K562 (cell line): ENCODE results near the gene OSM. TPM values are rescaled to one million over a fixed set of nuclear protein-coding genes. Genes with fewer than 3 reads are reported as not detected.

Experiments
- ATAC-seq: fragments of 200-7000 bp; cut with Tn5 transposase; 3 replicates; pipeline ENCODE4 v1.9.1; 2020; ENCODE audit warnings: moderate library complexity
- BruUV-seq: library from RNA; stranded (reverse); fragments of 400-500 nt; replicated peaks from 2 replicates; lab custom pipeline; 2021; lab: Mats Ljungman, UMichigan
- CTCF ChIA-PET: fragments of 300-600 bp; formaldehyde crosslinking; extraction: SDS; loops from one replicate; lab custom pipeline; 2021; ENCODE audit warnings: low intra/inter-chr PET ratio; lab: Yijun Ruan, JAX
- POLR2A ChIA-PET: fragments of 300-600, 350-650 bp; sonication (Branson Sonifier 250); formaldehyde crosslinking; extraction: SDS; loops from one replicate; lab custom pipeline; 2021; ENCODE audit warnings: antibody characterized with exemption, inconsistent platforms; lab: Yijun Ruan, JAX
- DNase-seq, 4 experiments: peaks; one replicate each; pipeline versions ENCODE4 v3.0.0 to v3.0.0-alpha.2; 2011 to 2018; ENCODE audit warnings: low spot score in 3 of 4, mixed read lengths in 3 of 4; ENCODE audit errors: extremely low read depth in 1 of 4
- FAIRE-seq: peaks from 2 replicates; lab custom pipeline; 2011; peaks lifted over from hg19 to GRCh38; lab: Jason Lieb, UNC
- H2AFZ ChIP-seq: 2 replicates; pipeline ENCODE4 v1.6.0; 2011; ENCODE audit warnings: low read depth, low read length, control low read depth, inconsistent platforms
- H3K27ac ChIP-seq: fragments of 200-600 bp; 3 replicates; pipeline ENCODE4 v1.8.0; 2011; ENCODE audit warnings: low read depth, mild to moderate bottlenecking, control low read depth, inconsistent platforms, low read length, moderate library complexity, mixed read lengths; ENCODE audit errors: extremely low read depth
- H3K27me3 ChIP-seq, 2 experiments: fragments of 300-600 bp in 1 of 2; 2 replicates in 1 of 2; 3 replicates in 1 of 2; pipeline versions ENCODE4 v1.6.0 to v1.8.0; 2011; ENCODE audit warnings: inconsistent platforms in 2 of 2, low read length in 2 of 2, mild to moderate bottlenecking in 1 of 2, mixed read lengths in 1 of 2, moderate library complexity in 1 of 2; ENCODE audit not compliant: control insufficient read depth in 2 of 2, insufficient read depth in 2 of 2
- H3K36me3 ChIP-seq: fragments of 300-600 bp; 3 replicates; pipeline ENCODE4 v1.8.0; 2011; ENCODE audit warnings: mild to moderate bottlenecking, low read length, inconsistent platforms; ENCODE audit not compliant: control insufficient read depth, insufficient read depth
- H3K4me1 ChIP-seq, 2 experiments: fragments of 200-600 bp in 1 of 2; replicated peaks in 1 of 2; 2 replicates in 1 of 2; 3 replicates in 1 of 2; pipeline versions ENCODE4 v1.5.1 to v1.8.0; 2011; ENCODE audit warnings: inconsistent platforms in 2 of 2, low read length in 2 of 2, mild to moderate bottlenecking in 1 of 2, mixed read lengths in 1 of 2, moderate library complexity in 1 of 2; ENCODE audit not compliant: control insufficient read depth in 2 of 2, insufficient read depth in 2 of 2
- H3K4me2 ChIP-seq: 2 replicates; pipeline ENCODE4 v1.6.1; 2011; ENCODE audit warnings: low read length, control low read depth, inconsistent platforms, mixed read lengths; ENCODE audit not compliant: insufficient read depth
- H3K4me3 ChIP-seq: fragments of 200-600 bp; sonication (generic), shearing (Covaris generic); 2 replicates; pipeline ENCODE4 v1.5.1; 2016; ENCODE audit warnings: control low read depth, inconsistent platforms
- H3K79me2 ChIP-seq: fragments of 200-600 bp; 3 replicates; pipeline ENCODE4 v1.8.0; 2011; ENCODE audit warnings: low read length, inconsistent platforms; ENCODE audit not compliant: control insufficient read depth, insufficient read depth
- H3K9ac ChIP-seq, 2 experiments: 2 replicates each; pipeline versions ENCODE4 v1.6.0 to v1.6.1; 2011; ENCODE audit warnings: low read depth in 2 of 2, low read length in 2 of 2, control low read depth in 1 of 2, inconsistent platforms in 1 of 2, mild to moderate bottlenecking in 1 of 2, mixed read lengths in 1 of 2; ENCODE audit not compliant: insufficient read depth in 1 of 2
- H3K9me1 ChIP-seq: one replicate; pipeline ENCODE4 v1.6.0; 2011; ENCODE audit warnings: inconsistent platforms, mild to moderate bottlenecking, low read length, moderate library complexity; ENCODE audit not compliant: control insufficient read depth, insufficient read depth
- H3K9me3 ChIP-seq: replicated peaks from 2 replicates; pipeline ENCODE4 v1.5.1; 2011; ENCODE audit warnings: low read depth, low read length, inconsistent platforms; ENCODE audit not compliant: control insufficient read depth, insufficient read depth
- H4K20me1 ChIP-seq: replicated peaks from 2 replicates; pipeline ENCODE4 v1.6.1; 2011; ENCODE audit warnings: low read length, inconsistent platforms, mixed read lengths; ENCODE audit not compliant: control insufficient read depth, insufficient read depth
- CREM ChIP-seq: IDR thresholded peaks from 2 replicates; pipeline ENCODE4 v1.6.1; 2014; ENCODE audit warnings: antibody characterized with exemption, low read depth
- HNRNPL ChIP-seq: fragments of 200-400 bp; formaldehyde crosslinking; IDR thresholded peaks from 2 replicates; pipeline ENCODE4 v1.6.1; 2017; ENCODE audit warnings: low read depth, mild to moderate bottlenecking, low read length
- IRF9 ChIP-seq: fragments of 450-650 bp; IDR thresholded peaks from 2 replicates; pipeline ENCODE4 v1.6.1; 2016; ENCODE audit warnings: missing biosample characterization, missing genetic modification characterization
- WGBS: fragments of 100-300 bp; shearing (Covaris generic); methylation state at CpG from one replicate; pipeline ENCODE4 v1.1.6; 2016; ENCODE audit warnings: low coverage, mixed read lengths; ENCODE audit not compliant: insufficient coverage; ENCODE audit errors: missing lambda C conversion rate; 5-methylcytosine and 5-hydroxymethylcytosine counted together
- in situ Hi-C: fragments of 300-500 bp; cut with MboI; formaldehyde crosslinking; loops from 4 replicates; pipeline ENCODE4 v1.15.0; 2018; ENCODE audit warnings: inconsistent platforms, mixed read lengths
- intact Hi-C: fragments of 100-400 bp; cut with micrococcal nuclease; formaldehyde crosslinking; loops from 2 replicates; pipeline ENCODE4 v1.14.2; 2022
- polyA plus RNA-seq, 8 experiments: library from polyadenylated mRNA; depleted of rRNA in 4 of 8; stranded (reverse) in 5 of 8; unstranded in 3 of 8; fragments of >200 nt; fragmentation: Nextera tagmentation in 2 of 8; fragmentation: Illumina TruSeq in 1 of 8; extraction: Ambion mirVana in 2 of 8; extraction: Trizol in 1 of 8; gene quantifications; 2 replicates each; pipeline versions ENCODE4 v1.2.1 to v1.2.3, GENCODE V29; 2011 to 2014; ENCODE audit warnings: inconsistent platforms in 1 of 8, missing spikeins in 1 of 8
- total RNA-seq, 7 experiments: library from RNA; depleted of rRNA in 6 of 7; stranded (reverse); fragments of >200 nt in 6 of 7; fragmentation: Illumina TruSeq in 2 of 7; extraction: Trizol in 2 of 7; gene quantifications; 2 replicates each; pipeline versions ENCODE4 v1.2.1 to v1.2.3, GENCODE V29; 2011 to 2021; ENCODE audit warnings: low replicate concordance in 1 of 7

The OSM gene
- total and polyA plus RNA-seq, 9 of the 15 experiments (the other 6 are each of a cell fraction or from before 2014, with no cell fraction given), result 0.22 TPM; not detected in 8

DNA sequence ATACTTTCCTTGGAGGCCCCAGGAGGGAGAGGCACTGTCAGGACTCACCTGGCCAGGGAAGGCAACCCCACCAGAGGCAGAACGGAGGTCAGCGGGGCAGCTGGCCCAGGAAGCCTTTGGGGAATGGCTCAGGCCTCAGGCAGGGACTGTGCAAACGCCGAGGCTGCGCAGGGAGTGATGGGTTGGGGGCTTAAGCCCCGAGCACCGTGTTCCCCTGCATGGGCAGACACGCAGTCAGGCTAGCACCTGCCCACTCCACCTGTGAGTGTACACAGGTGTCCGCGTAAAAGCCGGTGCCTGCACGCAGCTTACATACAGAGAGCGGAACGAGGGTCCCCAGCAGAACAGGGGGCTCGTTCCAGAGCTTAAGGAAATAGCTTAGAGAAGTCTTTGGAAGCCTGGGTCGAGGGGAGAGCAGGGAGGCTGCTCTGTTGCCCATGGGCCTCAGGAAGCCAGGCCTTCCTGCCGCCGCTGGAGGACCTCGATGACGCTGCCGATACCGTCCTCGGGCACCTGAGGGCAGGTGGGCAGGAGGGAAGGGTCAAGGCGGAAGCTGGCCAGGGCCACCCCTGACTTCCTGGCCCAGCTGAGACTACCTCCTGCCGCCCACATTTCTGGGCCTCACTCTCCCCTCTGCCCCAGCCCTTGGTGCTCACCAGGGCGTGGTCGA lies 18.7 kb upstream of the OSM start:
- TF ChIP-seq IRF9 (tag), result no peak
- no peak for TF ChIP-seq CREM
- TF ChIP-seq HNRNPL, result no peak
- Histone ChIP-seq H3K27ac (no peak overlapping the region), H3K27me3 (no peaks in the 10 kb centered on the region), H3K4me1 (peaks cover 18 to 67% of the 10 kb centered on the region in 2 experiments; a peak in 4 of 5 replicates), H3K9me1 (no peaks in the 10 kb centered on the region), H4K20me1 (peaks cover under 1% of the 10 kb centered on the region; the same call in 1 of the 2 replicates), H3K4me3 (no peak overlapping the region), H3K79me2 (no peaks in the 10 kb centered on the region), H3K9me3 (no peaks in the 10 kb centered on the region), H3K4me2 (no peak overlapping the region), H3K9ac (peak overlapping the region in 1 of 2 experiments; percentile 45; a peak in 1 of 4 replicates), H3K36me3 (no peaks in the 10 kb centered on the region), H2AFZ (no peak overlapping the region)
- no TSS peak for BruUV-seq
- no peak for FAIRE-seq
- ATAC-seq, result no peak
- in situ Hi-C loops (loop anchor here (10.0 kb wide), 1 partner anchor 319 kb away; the partner anchor contains the start of gene TCN2), intact Hi-C loops (no loop called here)
- ChIA-PET CTCF (no interaction called here), POLR2A (interaction anchor here (0.6 to 0.7 kb wide), 2 partner anchors 14 to 71 kb away, joined by 3 read pairs; partner anchors contain the start of gene SF3A1)
- WGBS, result 74% methylated on average over 16 of the region's 27 CpGs
- DNase-seq, result no peak
